ENCODE results near the gene INAVA.

The INAVA gene

DNA sequence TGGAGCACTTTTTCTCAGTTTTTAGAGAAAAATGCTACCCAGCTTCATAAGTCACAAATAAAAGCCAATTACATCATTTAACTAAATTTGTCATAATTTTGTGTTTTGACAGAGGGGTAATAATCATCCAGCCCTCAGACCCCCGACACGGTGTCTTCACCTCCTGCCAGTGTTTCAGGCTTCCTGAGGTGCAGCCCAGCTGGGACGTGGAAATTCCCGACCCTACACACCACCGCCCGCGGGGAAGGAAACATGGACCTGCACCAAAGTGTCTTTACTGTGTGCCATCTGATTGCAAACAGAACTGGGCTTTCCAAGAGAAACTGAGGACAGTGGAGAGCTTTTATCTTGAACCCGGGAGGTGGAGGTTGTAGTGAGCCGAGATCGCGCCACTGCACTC lies 7.7 kb upstream of the INAVA start:
- H3K4me3 ChIP-seq (ENCODE audit: low read depth, low read length), result no peak overlapping the region
- in situ Hi-C loops (cut with HindIII; ENCODE audit: low pct_ligation_motif_present, low sequenced_read_pairs), result no loop called here
- TF ChIP-seq, protein P1, sequence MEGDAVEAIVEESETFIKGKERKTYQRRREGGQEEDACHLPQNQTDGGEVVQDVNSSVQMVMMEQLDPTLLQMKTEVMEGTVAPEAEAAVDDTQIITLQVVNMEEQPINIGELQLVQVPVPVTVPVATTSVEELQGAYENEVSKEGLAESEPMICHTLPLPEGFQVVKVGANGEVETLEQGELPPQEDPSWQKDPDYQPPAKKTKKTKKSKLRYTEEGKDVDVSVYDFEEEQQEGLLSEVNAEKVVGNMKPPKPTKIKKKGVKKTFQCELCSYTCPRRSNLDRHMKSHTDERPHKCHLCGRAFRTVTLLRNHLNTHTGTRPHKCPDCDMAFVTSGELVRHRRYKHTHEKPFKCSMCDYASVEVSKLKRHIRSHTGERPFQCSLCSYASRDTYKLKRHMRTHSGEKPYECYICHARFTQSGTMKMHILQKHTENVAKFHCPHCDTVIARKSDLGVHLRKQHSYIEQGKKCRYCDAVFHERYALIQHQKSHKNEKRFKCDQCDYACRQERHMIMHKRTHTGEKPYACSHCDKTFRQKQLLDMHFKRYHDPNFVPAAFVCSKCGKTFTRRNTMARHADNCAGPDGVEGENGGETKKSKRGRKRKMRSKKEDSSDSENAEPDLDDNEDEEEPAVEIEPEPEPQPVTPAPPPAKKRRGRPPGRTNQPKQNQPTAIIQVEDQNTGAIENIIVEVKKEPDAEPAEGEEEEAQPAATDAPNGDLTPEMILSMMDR (IDR thresholded peaks at IDR 0.05; ENCODE audit: low read depth, low read length, missing control alignments), result no peak
- H3K27ac ChIP-seq, result no peak overlapping the region
- no peaks in the 10 kb centered on the region for H3K27me3 ChIP-seq (replicated peaks)
- H3K36me3 ChIP-seq (replicated peaks), result no peaks in the 10 kb centered on the region
- no peak for DNase-seq

GRCh38 chr1:200887772-200888348 lies 6.8 kb upstream of the INAVA start:
- TF ChIP-seq, protein P1 (IDR thresholded peaks at IDR 0.05; ENCODE audit: low read depth, low read length, missing control alignments), result no peak
- no peaks in the 10 kb centered on the region for H3K36me3 ChIP-seq (replicated peaks)
- H3K4me3 ChIP-seq (ENCODE audit: low read depth, low read length), result no peak overlapping the region
- in situ Hi-C loops (cut with HindIII; ENCODE audit: low pct_ligation_motif_present, low sequenced_read_pairs), result no loop called here
- DNase-seq, result no peak
- no peaks in the 10 kb centered on the region for H3K27me3 ChIP-seq (replicated peaks)
- no peak overlapping the region for H3K27ac ChIP-seq

GRCh38 chr1:200888349-200888838 lies 6.3 kb upstream of the INAVA start:
- in situ Hi-C loops (cut with HindIII; ENCODE audit: low pct_ligation_motif_present, low sequenced_read_pairs), result no loop called here
- Histone ChIP-seq H3K27ac (no peak overlapping the region), H3K4me3 (ENCODE audit: low read depth, low read length) (no peak overlapping the region), H3K36me3 (replicated peaks) (no peaks in the 10 kb centered on the region), H3K27me3 (replicated peaks) (no peaks in the 10 kb centered on the region)
- no peak for DNase-seq
- TF ChIP-seq, protein P1 (IDR thresholded peaks at IDR 0.05; ENCODE audit: low read depth, low read length, missing control alignments), result no peak

- TF ChIP-seq, protein P1 (IDR thresholded peaks at IDR 0.05; ENCODE audit: low read depth, low read length, missing control alignments), result no peak
- DNase-seq, result no peak
Observed at GRCh38 chr1:200889571-200889970, 5.1 kb upstream of the INAVA start.

DNA sequence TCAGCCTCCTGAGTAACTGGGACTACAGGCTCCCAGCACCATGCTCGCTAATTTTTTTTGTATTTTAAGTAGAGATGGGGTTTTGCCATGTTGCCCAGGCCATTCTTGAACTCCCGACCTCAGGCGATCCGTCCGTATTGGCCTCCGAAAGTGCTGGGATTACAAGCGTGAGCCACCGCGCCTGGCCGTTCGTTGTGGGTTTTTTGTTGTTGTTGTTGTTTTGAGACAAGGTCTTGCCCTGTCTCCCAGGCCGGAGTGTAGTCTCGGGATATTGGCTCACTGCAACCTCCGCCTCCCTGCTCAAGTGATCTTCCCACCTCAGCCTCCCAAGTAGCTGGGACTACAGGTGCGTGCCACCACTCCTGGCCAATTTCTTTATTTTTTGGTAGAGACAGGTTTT lies 4.7 kb upstream of the INAVA start:
- H3K27me3 ChIP-seq (replicated peaks), result no peaks in the 10 kb centered on the region
- H3K36me3 ChIP-seq (replicated peaks), result no peaks in the 10 kb centered on the region
- DNase-seq, result no peak
- no peak overlapping the region for H3K27ac ChIP-seq
- no peak overlapping the region for H3K4me3 ChIP-seq (ENCODE audit: low read depth, low read length)
- in situ Hi-C loops (cut with HindIII; ENCODE audit: low pct_ligation_motif_present, low sequenced_read_pairs), result no loop called here
- TF ChIP-seq, protein P1 (IDR thresholded peaks at IDR 0.05; ENCODE audit: low read depth, low read length, missing control alignments), result no peak

More at GRCh38 chr1:200889571-200889970, 5.1 kb upstream of the INAVA start:
- H3K4me3 ChIP-seq (ENCODE audit: low read depth, low read length), result no peak overlapping the region
- no peaks in the 10 kb centered on the region for H3K36me3 ChIP-seq (replicated peaks)
- H3K27ac ChIP-seq, result no peak overlapping the region
- no peaks in the 10 kb centered on the region for H3K27me3 ChIP-seq (replicated peaks)
- in situ Hi-C loops (cut with HindIII; ENCODE audit: low pct_ligation_motif_present, low sequenced_read_pairs), result no loop called here
